GM23338 (cell line): Measurements from ENCODE around the gene OSTC. TPM values are rescaled to one million over a fixed set of nuclear protein-coding genes. Genes with fewer than 3 reads are reported as not detected.

Experiments used
- ATAC-seq: fragments of 200-7000 bp; cut with Tn5 transposase; 3 replicates; pipeline ENCODE4 v1.9.1; 2020
- DNase-seq: peaks from one replicate; pipeline ENCODE4 v3.0.0-alpha.2; 2015; ENCODE audit warnings: low spot score
- H2AFZ ChIP-seq: fragments of 200-600 bp; sonication (generic); 2 replicates; pipeline ENCODE4 v1.8.0; 2016; ENCODE audit warnings: antibody characterized with exemption, mild to moderate bottlenecking, moderate library complexity
- H3F3A ChIP-seq: fragments of 200-600 bp; sonication (generic); replicated peaks from 2 replicates; pipeline ENCODE4 v1.8.0; 2017; ENCODE audit warnings: antibody characterized with exemption, mixed run types, low read depth
- H3K27ac ChIP-seq: fragments of 200-600 bp; sonication (generic); 2 replicates; pipeline ENCODE4 v1.6.1; 2016; ENCODE audit warnings: low read depth
- H3K27me3 ChIP-seq: fragments of 200-600 bp; sonication (generic); 2 replicates; pipeline ENCODE4 v1.8.0; 2016; ENCODE audit warnings: mild to moderate bottlenecking, mixed run types, moderate library complexity; ENCODE audit not compliant: insufficient read depth
- H3K36me3 ChIP-seq: fragments of 200-600 bp; sonication (generic); 2 replicates; pipeline ENCODE4 v1.8.0; 2016; ENCODE audit warnings: mild to moderate bottlenecking; ENCODE audit not compliant: insufficient read depth
- H3K4me1 ChIP-seq: fragments of 200-600 bp; sonication (generic); 2 replicates; pipeline ENCODE4 v1.8.0; 2016; ENCODE audit warnings: mild to moderate bottlenecking, moderate library complexity; ENCODE audit not compliant: insufficient read depth
- H3K4me2 ChIP-seq: fragments of 200-600 bp; sonication (generic); 2 replicates; pipeline ENCODE4 v1.7.1; 2017; ENCODE audit warnings: mixed run types
- H3K4me3 ChIP-seq: fragments of 200-600 bp; sonication (generic); 2 replicates; pipeline ENCODE4 v1.6.1; 2016; ENCODE audit warnings: mixed run types
- H3K79me2 ChIP-seq: fragments of 200-600 bp; sonication (generic); replicated peaks from 2 replicates; pipeline ENCODE4 v1.8.0; 2017; ENCODE audit warnings: mild to moderate bottlenecking; ENCODE audit not compliant: insufficient read depth
- H3K9me2 ChIP-seq: fragments of 200-600 bp; sonication (generic); 2 replicates; pipeline ENCODE4 v1.8.0; 2017; ENCODE audit not compliant: insufficient read depth
- H4K20me1 ChIP-seq: fragments of 200-600 bp; sonication (generic); replicated peaks from 2 replicates; pipeline ENCODE4 v1.8.0; 2017; ENCODE audit warnings: mild to moderate bottlenecking; ENCODE audit not compliant: insufficient read depth
- H3K27ac Mint-ChIP-seq: 2 replicates; pipeline ENCODE4 v1.8.0; 2020; ENCODE audit warnings: inconsistent platforms, mild to moderate bottlenecking, moderate library complexity, mixed read lengths
- H3K27me3 Mint-ChIP-seq: 3 replicates; pipeline ENCODE4 v1.8.0; 2022; ENCODE audit warnings: low read depth, mild to moderate bottlenecking, moderate library complexity, mixed read lengths, inconsistent platforms; ENCODE audit not compliant: insufficient read depth, poor library complexity
- H3K36me3 Mint-ChIP-seq: 3 replicates; pipeline ENCODE4 v1.8.0; 2021; ENCODE audit warnings: low read depth, mild to moderate bottlenecking, inconsistent platforms, moderate library complexity, mixed read lengths
- H3K4me1 Mint-ChIP-seq: 3 replicates; pipeline ENCODE4 v1.8.0; 2020; ENCODE audit warnings: mild to moderate bottlenecking, inconsistent platforms, mixed read lengths
- H3K4me3 Mint-ChIP-seq: 3 replicates; pipeline ENCODE4 v1.8.0; 2021; ENCODE audit warnings: moderate library complexity, mild to moderate bottlenecking, inconsistent platforms, mixed read lengths
- H3K9me3 Mint-ChIP-seq: 3 replicates; pipeline ENCODE4 v1.8.0; 2020; ENCODE audit warnings: moderate library complexity, mild to moderate bottlenecking, inconsistent platforms, mixed read lengths
- POLR2AphosphoS5 ChIP-seq: IDR thresholded peaks from 2 replicates; pipeline ENCODE4 v1.6.1; 2016; ENCODE audit warnings: antibody characterized with exemption, low read depth
- ZNF114 ChIP-seq: fragments of 250-450 bp; sonication (Bioruptor Pico); IDR thresholded peaks from 2 replicates; pipeline ENCODE4 v1.5.0; 2020; ENCODE audit warnings: mild to moderate bottlenecking, moderate library complexity
- ZNF331 ChIP-seq: fragments of 250-450 bp; sonication (Bioruptor Pico); IDR thresholded peaks from 2 replicates; pipeline ENCODE4 v1.5.0; 2020; ENCODE audit warnings: low read depth, mild to moderate bottlenecking, moderate library complexity
- ZNF462 ChIP-seq: fragments of 250-450 bp; sonication (Bioruptor Pico); IDR thresholded peaks from 2 replicates; pipeline ENCODE4 v1.5.0; 2020; ENCODE audit warnings: mild to moderate bottlenecking, moderate library complexity
- polyA plus RNA-seq: library from polyadenylated mRNA; unstranded; fragments of >200 nt; fragmentation: Nextera tagmentation; extraction: Ambion mirVana; gene quantifications from 2 replicates; pipeline ENCODE4 v1.2.1, GENCODE V29; 2016
- total RNA-seq: library from RNA; depleted of rRNA; stranded (reverse); fragments of >200 nt; shearing (Covaris generic); gene quantifications from 2 replicates; pipeline ENCODE4 v1.2.3, GENCODE V29; 2014

The OSTC gene
- total and polyA plus RNA-seq, 2 experiments from 2014 or later, result 142 to 311 TPM

DNA sequence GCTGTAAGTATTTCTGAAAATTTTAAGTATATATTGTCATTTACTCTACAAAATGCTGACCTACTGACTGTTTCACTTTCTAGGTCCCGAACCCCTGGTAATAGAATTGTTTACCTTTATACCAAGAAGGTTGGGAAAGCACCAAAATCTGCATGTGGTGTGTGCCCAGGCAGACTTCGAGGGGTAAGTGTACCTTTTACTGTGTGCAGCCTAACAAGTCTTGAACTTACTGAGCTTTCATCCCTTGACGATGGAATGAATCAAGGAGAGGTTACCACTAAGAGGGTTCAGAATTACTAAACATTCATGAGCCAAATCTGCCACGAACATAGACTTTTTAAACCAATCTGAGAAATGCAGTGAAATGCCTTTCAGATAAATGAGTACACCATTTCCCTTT, 28.4 kb upstream of the OSTC start:
- Histone ChIP-seq H3K4me3 (peak overlapping the region; percentile 94), H4K20me1 (peaks cover 41% of the 10 kb centered on the region), H3K79me2 (peaks cover 52% of the 10 kb centered on the region), H3K27me3 (no peaks in the 10 kb centered on the region), H3K9me2 (no peaks in the 10 kb centered on the region), H3K4me2 (peak overlapping the region; percentile 99), H3K27ac (peak overlapping the region; percentile 68; the same call in 1 of the 2 replicates), H3F3A (peaks cover 13% of the 10 kb centered on the region; the same call in 1 of the 2 replicates), H3K4me1 (peaks cover 25% of the 10 kb centered on the region), H3K36me3 (peaks cover 51% of the 10 kb centered on the region), H2AFZ (no peak overlapping the region)
- Mint-ChIP-seq H3K27me3 (no peaks in the 10 kb centered on the region), H3K4me3 (peak overlapping the region; percentile 94), H3K27ac (no peak overlapping the region), H3K9me3 (peaks cover 8% of the 10 kb centered on the region; the same call in 2 of the 3 replicates), H3K4me1 (peaks cover 19% of the 10 kb centered on the region), H3K36me3 (peaks cover 66% of the 10 kb centered on the region)
- no peak for DNase-seq
- no peak for ATAC-seq
- TF ChIP-seq ZNF331 (no peak), POLR2AphosphoS5 (no peak)

- Histone ChIP-seq H3K79me2 (peaks cover 52% of the 10 kb centered on the region), H3K4me2 (peak overlapping the region; percentile 99), H3K27me3 (no peaks in the 10 kb centered on the region), H2AFZ (no peak overlapping the region), H3K9me2 (no peaks in the 10 kb centered on the region), H3K27ac (peak overlapping the region; percentile 68; the same call in 1 of the 2 replicates), H3K4me1 (peaks cover 25% of the 10 kb centered on the region), H3K4me3 (peak overlapping the region; percentile 94), H3K36me3 (peaks cover 56% of the 10 kb centered on the region), H4K20me1 (peaks cover 41% of the 10 kb centered on the region), H3F3A (peaks cover 13% of the 10 kb centered on the region)
- peaks cover 74% of the 10 kb centered on the region for H3K36me3 Mint-ChIP-seq
- no peaks in the 10 kb centered on the region for H3K27me3 Mint-ChIP-seq
- peak overlapping the region; percentile 42; the same call in 1 of the 2 replicates for H3K27ac Mint-ChIP-seq
- DNase-seq, result no peak
- ATAC-seq, result no peak
- H3K4me3 Mint-ChIP-seq, result peak overlapping the region; percentile 94
- peaks cover 19% of the 10 kb centered on the region for H3K4me1 Mint-ChIP-seq
- TF ChIP-seq ZNF114 (CRISPR knock-in tag) (no peak), POLR2AphosphoS5 (no peak), ZNF462 (CRISPR knock-in tag) (no peak)
- H3K9me3 Mint-ChIP-seq, result peaks cover 4% of the 10 kb centered on the region; the same call in 2 of the 3 replicates
Measured at GRCh38 chr4:108622828-108623227, 27.6 kb upstream of the OSTC start.
